Thoracic aorta (tissue), 2 donors: ENCODE measurements around the gene USP10. TPM values are rescaled to one million over a fixed set of nuclear protein-coding genes. Genes with fewer than 3 reads are reported as not detected.
A peak's percentile ranks its signal among the peaks of the same experiment; 100 is the strongest.

Source experiments
- ATAC-seq: fragments of 150-250 bp; one replicate; pipeline ENCODE4 v1.8.0; 2017; ENCODE audit warnings: low read depth; ENCODE audit not compliant: insufficient number of reproducible peaks, low FRiP score
- DNase-seq: peaks from one replicate; pipeline ENCODE4 v3.0.0-alpha.2; 2020; ENCODE audit warnings: low spot score
- H3K27ac ChIP-seq, 2 donors: fragments of 200-600 bp; sonication (generic); 1 replicate in 1 of 2; 2 replicates in 1 of 2; pipeline ENCODE4 v1.5.1; 2016; ENCODE audit warnings: mild to moderate bottlenecking in 2 of 2, moderate library complexity in 2 of 2
- H3K27me3 ChIP-seq: fragments of 200-600 bp; sonication (generic); replicated peaks from 2 replicates; pipeline ENCODE4 v1.6.0; 2016; ENCODE audit warnings: mild to moderate bottlenecking; ENCODE audit not compliant: insufficient read depth
- H3K36me3 ChIP-seq: fragments of 200-600 bp; sonication (generic); one replicate; pipeline ENCODE4 v1.5.1; 2016
- H3K4me1 ChIP-seq, 2 donors: fragments of 200-600 bp; sonication (generic); 1 replicate in 1 of 2; 2 replicates in 1 of 2; pipeline versions ENCODE4 v1.5.1 to v1.6.0; 2016; ENCODE audit warnings: low read depth in 2 of 2, mild to moderate bottlenecking in 1 of 2; ENCODE audit not compliant: control insufficient read depth in 1 of 2
- H3K4me3 ChIP-seq: fragments of 200-600 bp; sonication (generic); 2 replicates; pipeline ENCODE4 v1.5.1; 2016; ENCODE audit warnings: mild to moderate bottlenecking
- H3K9me3 ChIP-seq: fragments of 200-600 bp; sonication (generic); 2 replicates; pipeline ENCODE4 v1.5.1; 2016
- total RNA-seq, 2 donors: library from RNA; depleted of rRNA; stranded (reverse); fragments of >200 nt; gene quantifications; one replicate each; pipeline versions ENCODE4 v1.1.0 to v1.2.3, GENCODE V29; 2016
- TF ChIP-seq, protein P1 (sequence below): fragments of 200-600 bp; sonication (generic); IDR thresholded peaks from one replicate; pipeline ENCODE4 v1.5.1; 2019; ENCODE audit warnings: antibody characterized with exemption

Gene USP10, protein sequence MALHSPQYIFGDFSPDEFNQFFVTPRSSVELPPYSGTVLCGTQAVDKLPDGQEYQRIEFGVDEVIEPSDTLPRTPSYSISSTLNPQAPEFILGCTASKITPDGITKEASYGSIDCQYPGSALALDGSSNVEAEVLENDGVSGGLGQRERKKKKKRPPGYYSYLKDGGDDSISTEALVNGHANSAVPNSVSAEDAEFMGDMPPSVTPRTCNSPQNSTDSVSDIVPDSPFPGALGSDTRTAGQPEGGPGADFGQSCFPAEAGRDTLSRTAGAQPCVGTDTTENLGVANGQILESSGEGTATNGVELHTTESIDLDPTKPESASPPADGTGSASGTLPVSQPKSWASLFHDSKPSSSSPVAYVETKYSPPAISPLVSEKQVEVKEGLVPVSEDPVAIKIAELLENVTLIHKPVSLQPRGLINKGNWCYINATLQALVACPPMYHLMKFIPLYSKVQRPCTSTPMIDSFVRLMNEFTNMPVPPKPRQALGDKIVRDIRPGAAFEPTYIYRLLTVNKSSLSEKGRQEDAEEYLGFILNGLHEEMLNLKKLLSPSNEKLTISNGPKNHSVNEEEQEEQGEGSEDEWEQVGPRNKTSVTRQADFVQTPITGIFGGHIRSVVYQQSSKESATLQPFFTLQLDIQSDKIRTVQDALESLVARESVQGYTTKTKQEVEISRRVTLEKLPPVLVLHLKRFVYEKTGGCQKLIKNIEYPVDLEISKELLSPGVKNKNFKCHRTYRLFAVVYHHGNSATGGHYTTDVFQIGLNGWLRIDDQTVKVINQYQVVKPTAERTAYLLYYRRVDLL
- total RNA-seq, result 10 to 100 TPM; 36.7 to 85.2 TPM

DNA sequence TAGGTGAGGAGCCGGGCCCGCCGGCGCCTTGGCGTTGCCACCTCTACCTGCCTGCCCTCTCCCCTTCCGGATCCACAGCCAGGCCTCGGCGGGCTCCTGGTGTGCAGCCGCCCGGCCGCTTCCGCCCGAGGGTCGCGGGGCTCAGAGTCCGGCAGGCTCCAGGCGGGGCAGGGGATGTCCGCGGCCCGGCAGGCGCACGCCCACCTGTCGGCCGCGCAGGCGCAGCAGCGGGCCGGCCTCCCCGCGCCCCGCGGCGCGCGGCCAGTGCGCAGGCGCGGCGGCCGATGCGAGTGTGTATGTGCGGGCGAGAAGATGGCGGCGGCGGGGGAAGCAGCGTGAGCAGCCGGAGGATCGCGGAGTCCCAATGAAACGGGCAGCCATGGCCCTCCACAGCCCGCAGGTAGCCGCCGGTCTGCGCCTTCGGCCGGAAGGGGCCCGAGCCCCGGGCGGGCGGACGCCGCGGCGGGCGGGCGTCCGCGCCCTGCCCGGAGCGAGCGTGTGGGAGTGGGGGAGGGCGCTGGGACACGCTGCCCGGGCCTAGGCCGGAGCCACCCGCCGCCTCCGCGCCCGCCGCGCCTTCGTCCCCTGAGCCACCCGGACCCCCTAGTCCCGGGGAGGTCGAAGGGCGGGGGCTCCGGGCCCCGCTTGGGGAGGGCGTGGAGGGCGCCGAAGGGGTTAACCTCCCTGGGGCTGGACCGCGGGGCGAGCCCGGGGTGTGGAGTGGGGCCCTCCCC is at the start of gene USP10:
Gene USP10, plus strand, starts transcription at position 289 of the 734 bp plus-strand sequence. Its CDS starts 91 bp downstream, at position 380.
- peaks cover 11 to 34% of the 10 kb centered on the region in 2 donors for H3K4me1 ChIP-seq
- TF ChIP-seq, protein P1, sequence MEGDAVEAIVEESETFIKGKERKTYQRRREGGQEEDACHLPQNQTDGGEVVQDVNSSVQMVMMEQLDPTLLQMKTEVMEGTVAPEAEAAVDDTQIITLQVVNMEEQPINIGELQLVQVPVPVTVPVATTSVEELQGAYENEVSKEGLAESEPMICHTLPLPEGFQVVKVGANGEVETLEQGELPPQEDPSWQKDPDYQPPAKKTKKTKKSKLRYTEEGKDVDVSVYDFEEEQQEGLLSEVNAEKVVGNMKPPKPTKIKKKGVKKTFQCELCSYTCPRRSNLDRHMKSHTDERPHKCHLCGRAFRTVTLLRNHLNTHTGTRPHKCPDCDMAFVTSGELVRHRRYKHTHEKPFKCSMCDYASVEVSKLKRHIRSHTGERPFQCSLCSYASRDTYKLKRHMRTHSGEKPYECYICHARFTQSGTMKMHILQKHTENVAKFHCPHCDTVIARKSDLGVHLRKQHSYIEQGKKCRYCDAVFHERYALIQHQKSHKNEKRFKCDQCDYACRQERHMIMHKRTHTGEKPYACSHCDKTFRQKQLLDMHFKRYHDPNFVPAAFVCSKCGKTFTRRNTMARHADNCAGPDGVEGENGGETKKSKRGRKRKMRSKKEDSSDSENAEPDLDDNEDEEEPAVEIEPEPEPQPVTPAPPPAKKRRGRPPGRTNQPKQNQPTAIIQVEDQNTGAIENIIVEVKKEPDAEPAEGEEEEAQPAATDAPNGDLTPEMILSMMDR, result no peak
- peak; percentile 24 for DNase-seq
- no peaks in the 10 kb centered on the region for H3K36me3 ChIP-seq
- H3K9me3 ChIP-seq, result no peaks in the 10 kb centered on the region
- H3K27ac ChIP-seq, result peak within 1 kb of the TSS; percentile 65
- no peaks in the 10 kb centered on the region for H3K27me3 ChIP-seq
- peak within 1 kb of the TSS; percentile 98 for H3K4me3 ChIP-seq
- peak; percentile 51 for ATAC-seq

GRCh38 chr16:84650062-84650991 is 49.5 kb upstream of the USP10 start:
- Histone ChIP-seq H3K4me1 (peaks cover 0 to 21% of the 10 kb centered on the region in 2 donors), H3K36me3 (peaks cover 10% of the 10 kb centered on the region), H3K9me3 (no peaks in the 10 kb centered on the region), H3K27me3 (no peaks in the 10 kb centered on the region), H3K27ac (no peak overlapping the region), H3K4me3 (no peak overlapping the region)
- no peak for DNase-seq
- ATAC-seq, result no peak
- TF ChIP-seq, protein P1, result no peak

- H3K27ac ChIP-seq, result no peak overlapping the region
- H3K4me1 ChIP-seq, result peaks cover 0 to 17% of the 10 kb centered on the region in 2 donors
- H3K36me3 ChIP-seq, result peaks cover 21% of the 10 kb centered on the region
- no peak overlapping the region for H3K4me3 ChIP-seq
- ATAC-seq (peak; percentile 19), DNase-seq (no peak)
- TF ChIP-seq, protein P1, result no peak
- no peaks in the 10 kb centered on the region for H3K9me3 ChIP-seq
- H3K27me3 ChIP-seq, result no peaks in the 10 kb centered on the region
These were observed 47.2 kb upstream of the USP10 start for GRCh38 chr16:84652566-84652965.

DNA sequence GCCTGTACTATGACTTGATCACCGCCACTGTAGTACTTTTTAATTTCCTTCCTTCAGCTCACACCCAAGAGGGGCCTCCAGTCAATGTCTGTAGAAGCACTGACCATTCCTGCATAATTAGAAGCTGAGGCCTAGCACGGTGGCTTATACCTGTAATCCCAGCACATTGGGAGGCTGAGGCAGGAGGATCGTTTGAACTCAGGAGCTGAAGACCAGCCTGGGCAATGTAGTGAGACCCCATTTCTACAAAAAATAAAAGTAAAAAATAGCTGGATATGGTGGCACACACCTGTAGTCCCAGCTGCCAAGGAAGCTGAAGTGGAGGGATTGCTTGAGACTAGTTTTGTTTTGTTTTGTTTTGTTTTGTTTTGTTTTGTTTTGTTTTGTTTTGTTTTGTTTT is 45.6 kb upstream of the USP10 start:
- no peak for ATAC-seq
- H3K27me3 ChIP-seq, result no peaks in the 10 kb centered on the region
- no peak overlapping the region for H3K27ac ChIP-seq
- H3K4me1 ChIP-seq, result peaks cover 0 to 21% of the 10 kb centered on the region in 2 donors
- TF ChIP-seq, protein P1, result no peak
- no peak for DNase-seq
- no peaks in the 10 kb centered on the region for H3K9me3 ChIP-seq
- no peak overlapping the region for H3K4me3 ChIP-seq
- H3K36me3 ChIP-seq, result peaks cover 33% of the 10 kb centered on the region
